Gastrocnemius medialis (tissue), 4 donors: ENCODE measurements around the gene HCFC2.

Source experiments
- CTCF ChIP-seq, 5 experiments: fragments of 450-650 bp in 3 of 5; fragments of 200-600 bp in 2 of 5; sonication (generic) in 2 of 5; IDR thresholded peaks in 4 of 5; conservative IDR thresholded peaks in 1 of 5; 1 replicate in 4 of 5; 2 replicates in 1 of 5; pipeline ENCODE4 v1.5.1; 2016 to 2019; ENCODE audit warnings: antibody characterized with exemption in 5 of 5, mild to moderate bottlenecking in 3 of 5, moderate library complexity in 3 of 5
- POLR2A ChIP-seq, 2 donors: fragments of 450-650 bp; IDR thresholded peaks; one replicate each; pipeline ENCODE4 v1.6.1; 2017; ENCODE audit warnings: antibody characterized with exemption in 2 of 2, mild to moderate bottlenecking in 2 of 2, moderate library complexity in 2 of 2

- no peak for TF ChIP-seq CTCF (IDR thresholded peaks at IDR 0.05 in 4 of 5, conservative IDR thresholded peaks at IDR 0.05 in 1 of 5)
- TF ChIP-seq POLR2A (IDR thresholded peaks at IDR 0.05) = no peak
Observed at GRCh38 chr12:104025771-104026170, 38.6 kb upstream of the HCFC2 start.
